Lower leg skin (tissue), 3 donors: ENCODE results near the gene OBSCN.

Source experiments
- CTCF ChIP-seq, 3 donors: fragments of 450-650 bp; IDR thresholded peaks; one replicate each; pipeline ENCODE4 v1.5.1; 2016; ENCODE audit warnings: antibody characterized with exemption in 3 of 3, mild to moderate bottlenecking in 3 of 3, moderate library complexity in 2 of 3
- POLR2A ChIP-seq, 2 donors: fragments of 450-650 bp; IDR thresholded peaks; one replicate each; pipeline ENCODE4 v1.6.1; 2016 to 2017; ENCODE audit warnings: antibody characterized with exemption in 2 of 2, mild to moderate bottlenecking in 1 of 2, moderate library complexity in 1 of 2

- TF ChIP-seq CTCF (IDR thresholded peaks at IDR 0.05) = no peak
- no peak for TF ChIP-seq POLR2A (IDR thresholded peaks at IDR 0.05)
Observed at GRCh38 chr1:228315945-228316588, 108.2 kb downstream of the OBSCN start.
